NCI-H1105 (cell line): ENCODE measurements around the gene SPINK8.
"Not testable (repeated sequence)": the region's sequence is repeated elsewhere in the genome, so short reads cannot be mapped to it uniquely, and the experiment has no call there.

Experiments
- DNase-seq: peaks from one replicate; lab custom pipeline; 2025; lab: John Stamatoyannopoulos, UW

The SPINK8 gene

GRCh38 chr3:48333346-48334245, at the start of gene SPINK8:
Gene SPINK8 (minus strand): TSS chr3:48333661. CDS start chr3:48328341, 5,320 bp downstream.
- DNase-seq = not testable (repeated sequence)

- DNase-seq = no peak
Measured at GRCh38 chr3:48372862-48373435, 39.5 kb upstream of the SPINK8 start.

GRCh38 chr3:48372377-48372770, 38.9 kb upstream of the SPINK8 start:
- DNase-seq = no peak

GRCh38 chr3:48371651-48372376, 38.4 kb upstream of the SPINK8 start, which contains the start of gene FBXW12:
Gene FBXW12 (plus strand): TSS chr3:48372219. CDS start chr3:48372768, 549 bp downstream.
- no peak for DNase-seq

DNA sequence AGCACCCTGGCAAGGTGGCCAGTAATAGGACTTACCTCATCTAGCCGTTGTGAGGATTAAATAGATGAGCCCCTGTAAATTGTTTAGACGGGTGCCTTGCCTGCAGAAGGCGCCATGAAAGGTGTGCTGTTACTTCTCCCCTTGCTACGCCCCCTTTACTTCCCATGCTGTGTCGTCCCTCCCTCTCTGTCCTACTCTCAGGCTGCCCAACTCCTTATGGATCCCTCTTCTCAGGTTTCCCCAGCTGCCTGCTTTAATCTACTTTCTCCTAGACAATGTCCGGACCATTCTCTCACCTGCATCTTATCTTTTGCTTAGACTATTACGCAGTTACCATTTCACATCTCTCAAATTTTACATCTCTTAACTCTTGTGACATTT, 36.9 kb upstream of the SPINK8 start:
- DNase-seq = no peak

GRCh38 chr3:48369693-48370332, 36.4 kb upstream of the SPINK8 start:
- no peak for DNase-seq

- DNase-seq = peak; percentile 8
Measured at GRCh38 chr3:48367201-48367600, 33.7 kb upstream of the SPINK8 start.

GRCh38 chr3:48364840-48365239, 31.4 kb upstream of the SPINK8 start:
- no peak for DNase-seq

DNA sequence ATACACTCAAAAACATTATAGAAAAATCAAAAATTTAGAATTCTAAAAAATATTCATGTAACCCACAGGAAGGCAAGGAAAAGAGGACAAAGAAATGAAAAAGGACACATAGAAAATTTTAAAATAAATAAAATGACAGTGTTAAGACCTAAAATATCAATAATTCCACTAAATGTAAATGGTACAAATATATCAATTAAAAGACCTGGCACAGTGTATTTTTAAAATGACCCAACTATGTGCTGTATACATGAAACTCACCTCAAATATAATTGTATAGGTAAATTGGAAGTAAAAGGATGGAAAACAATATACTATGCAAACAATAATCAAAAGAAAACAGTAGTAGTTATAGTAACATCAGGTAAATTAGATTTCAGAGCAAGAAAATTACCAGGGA, 28.5 kb upstream of the SPINK8 start:
- no peak for DNase-seq

DNA sequence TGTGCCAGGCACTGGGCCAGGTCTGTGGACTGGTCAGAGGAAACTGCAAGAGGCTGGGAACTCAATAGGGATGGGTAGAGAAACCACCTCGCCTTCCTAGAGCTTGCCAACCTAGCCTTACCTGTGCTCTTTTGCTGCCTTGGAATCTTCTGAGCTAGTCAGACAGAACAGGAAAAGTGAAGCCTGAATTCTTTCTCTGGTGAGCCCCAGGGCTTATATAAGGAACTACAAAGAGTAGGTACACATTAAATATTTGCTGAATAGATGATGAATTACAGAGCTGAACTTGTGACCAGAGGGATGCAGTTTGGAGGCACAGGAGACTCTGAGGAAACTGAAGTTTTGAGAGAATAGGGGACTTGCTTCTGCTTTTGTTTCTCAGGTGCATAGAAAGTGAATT, 23.0 kb upstream of the SPINK8 start:
- DNase-seq = no peak

GRCh38 chr3:48353987-48354386, 20.5 kb upstream of the SPINK8 start:
- no peak for DNase-seq

- no peak for DNase-seq
Measured at GRCh38 chr3:48352546-48352945, 19.1 kb upstream of the SPINK8 start.

DNA sequence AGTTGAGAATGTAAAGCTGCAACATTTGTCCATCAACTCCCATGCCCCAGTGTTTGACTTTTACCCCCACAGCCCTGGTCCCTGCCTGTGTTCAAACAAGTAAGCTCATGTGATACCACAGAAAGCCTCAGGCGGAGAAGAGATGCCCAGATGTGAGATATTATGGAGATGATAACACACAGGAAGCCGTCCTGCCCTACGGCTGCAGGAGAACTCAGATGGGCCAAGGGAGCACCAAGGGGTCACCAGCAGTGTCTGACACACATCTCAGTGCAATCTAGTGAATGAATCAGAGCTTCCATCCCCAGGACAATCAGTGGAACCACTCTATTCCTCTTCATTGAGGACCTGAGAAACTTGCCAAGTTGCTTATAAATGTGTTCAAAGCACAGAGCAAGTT, 14.0 kb upstream of the SPINK8 start:
- no peak for DNase-seq

DNA sequence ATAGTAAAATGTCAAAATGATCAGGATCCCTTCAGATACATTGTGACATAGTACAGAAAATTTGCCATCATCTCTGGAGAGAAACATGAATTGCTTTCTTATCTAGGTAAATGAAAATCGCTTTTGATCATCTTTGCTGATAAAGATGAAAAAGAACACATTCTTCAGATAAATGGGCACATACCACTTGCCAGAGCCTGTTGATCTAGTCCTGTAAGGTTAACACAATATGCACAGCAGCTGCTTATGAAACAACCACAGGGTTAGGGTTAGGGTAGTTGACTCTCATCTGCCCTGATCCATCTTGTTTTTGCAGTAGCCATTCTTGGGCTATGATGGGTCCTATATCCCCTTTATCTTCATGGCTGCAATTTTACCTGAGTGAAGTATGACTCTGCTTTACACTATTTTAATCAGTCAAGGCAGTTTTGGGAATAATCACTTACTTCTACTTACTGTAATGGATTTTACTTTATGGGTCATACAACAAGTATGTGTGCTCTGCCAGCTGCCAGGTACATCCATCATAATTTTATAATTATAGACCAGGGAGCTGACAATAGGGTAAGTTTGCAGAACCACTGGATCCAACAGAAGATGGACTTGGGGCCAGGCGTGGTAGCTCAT, 12.6 kb upstream of the SPINK8 start:
- DNase-seq = no peak

GRCh38 chr3:48344867-48345507, 11.5 kb upstream of the SPINK8 start:
- DNase-seq = no peak

DNA sequence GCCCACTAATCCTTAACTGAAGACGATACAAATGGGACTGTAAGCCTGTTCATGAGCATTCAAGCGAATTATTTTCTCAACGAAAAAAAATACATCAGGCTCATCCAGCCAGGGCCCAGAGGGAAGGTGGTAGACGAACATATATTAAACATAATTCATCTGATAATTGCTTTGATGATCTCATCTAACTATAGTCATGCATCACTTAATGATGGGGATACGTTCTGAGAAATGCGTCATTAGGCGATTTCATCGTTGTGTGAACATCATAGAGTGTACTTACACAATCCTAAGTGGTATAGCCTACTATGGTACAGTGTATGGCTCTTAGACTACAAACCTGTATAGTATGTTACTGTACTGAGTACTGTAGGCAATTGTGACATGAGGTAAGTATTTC, 10.0 kb upstream of the SPINK8 start:
- DNase-seq = no peak

DNA sequence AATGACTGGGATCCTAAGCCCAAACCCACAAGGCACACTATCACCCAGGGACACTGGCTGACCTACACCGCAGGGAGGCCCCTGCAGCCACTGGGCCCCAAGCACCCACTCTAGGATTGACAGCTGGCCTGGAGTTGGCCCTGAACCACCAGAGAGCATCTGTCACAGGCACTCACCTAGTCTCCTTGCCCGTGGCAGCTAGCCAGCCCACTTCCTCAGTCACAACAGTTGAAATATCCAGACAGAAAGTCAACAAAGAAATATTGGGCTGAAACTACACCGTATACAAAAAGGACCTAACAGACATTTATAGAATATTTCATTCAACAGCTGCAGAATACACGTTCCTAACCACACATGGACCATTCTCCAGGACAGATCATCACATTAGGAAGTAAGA, 5.2 kb upstream of the SPINK8 start:
- DNase-seq = no peak

DNA sequence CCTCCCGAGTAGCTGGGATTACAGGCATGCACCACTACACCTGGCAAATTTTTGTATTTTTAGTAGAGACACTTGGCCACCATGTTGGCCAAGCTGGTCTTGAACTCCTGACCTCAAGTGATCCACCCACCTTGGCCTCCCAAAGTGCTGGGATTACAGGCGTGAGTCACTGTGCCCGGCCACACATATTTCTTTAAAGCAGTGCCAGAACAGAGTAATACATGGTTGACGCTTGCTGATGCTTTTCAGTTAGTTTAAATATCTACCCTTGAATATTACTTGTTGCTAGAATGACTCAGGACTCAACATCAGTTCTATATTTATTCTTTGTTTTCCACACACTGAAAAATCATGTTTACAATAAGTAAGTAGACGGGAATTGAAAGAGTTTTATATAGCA, 4.1 kb upstream of the SPINK8 start:
- DNase-seq = not testable (repeated sequence)

- DNase-seq = not testable (repeated sequence)
Measured at GRCh38 chr3:48335286-48335685, 1.8 kb upstream of the SPINK8 start.

DNA sequence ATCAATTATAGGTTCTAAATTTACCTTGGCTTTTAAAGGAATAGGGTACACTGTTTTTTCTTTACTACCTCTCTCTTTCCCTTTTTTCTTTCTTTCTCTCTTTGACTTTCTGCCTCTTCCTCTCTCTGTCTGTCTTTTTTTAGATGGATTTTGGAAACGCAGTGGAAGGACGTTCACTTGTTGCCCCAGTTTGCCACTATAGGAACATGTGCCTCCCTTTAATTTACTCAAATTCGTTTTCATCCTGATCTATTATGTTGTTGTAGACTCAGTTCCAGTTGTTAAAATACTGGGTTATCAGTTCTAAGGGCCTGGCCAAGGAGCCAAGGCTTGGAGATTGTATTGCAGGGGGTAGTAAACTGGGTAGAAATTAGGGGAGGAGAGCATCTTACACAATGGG, 1.1 kb upstream of the SPINK8 start:
- no peak for DNase-seq

DNA sequence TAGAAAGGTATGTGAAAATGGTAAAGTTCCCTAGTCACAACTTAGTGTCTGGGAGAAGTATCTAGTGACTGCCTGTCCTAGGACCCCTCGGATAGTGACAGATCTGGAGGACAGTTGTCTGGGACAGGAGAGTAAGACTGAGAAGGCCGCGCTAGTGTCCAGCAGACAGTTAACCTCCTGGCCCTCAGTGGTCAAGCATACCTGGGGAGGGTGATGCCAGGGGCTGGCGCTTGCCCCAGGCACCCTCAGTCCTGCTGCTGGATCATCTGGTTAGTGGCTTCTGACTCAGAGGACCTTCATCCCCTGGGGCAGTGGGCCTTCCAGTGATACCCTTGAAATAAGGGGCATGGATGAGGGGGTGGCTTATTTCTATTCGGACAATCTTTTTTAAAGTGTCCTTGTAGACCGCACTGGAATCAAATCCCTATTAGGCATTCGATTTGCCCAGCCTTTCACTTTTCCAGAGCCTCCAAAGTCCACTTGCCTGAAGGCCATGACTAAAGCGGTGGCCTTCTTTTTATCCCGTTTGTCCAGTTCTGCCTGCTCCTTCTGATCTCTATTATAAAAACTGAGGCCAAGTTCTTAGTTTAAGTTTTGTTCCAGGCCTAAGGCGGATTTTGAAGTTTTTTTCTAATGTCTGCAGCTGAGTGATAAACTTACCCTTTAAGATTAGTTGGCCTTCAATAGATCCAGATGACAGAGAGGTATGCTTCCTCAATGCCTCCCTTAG, 1.6 kb downstream of the SPINK8 start:
- DNase-seq = not testable (repeated sequence)
